ENCODE measurements around the gene SLTM.

DNA sequence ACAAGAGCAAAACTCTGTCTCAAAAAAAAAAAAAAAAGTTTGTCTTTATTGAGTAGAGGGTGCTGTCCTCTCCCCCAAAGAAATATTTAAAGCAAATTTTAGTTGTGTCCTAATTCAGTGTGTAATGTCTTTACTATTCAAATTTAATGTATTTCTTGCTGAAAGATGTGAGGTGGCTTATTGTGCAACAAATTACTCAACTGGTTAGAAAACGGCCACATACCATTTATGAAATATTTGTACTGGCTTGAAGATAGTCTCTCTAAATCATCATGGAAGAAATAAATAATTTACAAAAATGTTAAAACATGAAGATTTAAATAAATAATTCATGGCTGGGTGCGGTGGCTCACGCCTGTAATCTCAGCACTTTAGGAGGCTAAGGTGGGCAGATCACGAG lies 63.0 kb downstream of the SLTM start:
- no peak for TF ChIP-seq POLR2A (IDR thresholded peaks at IDR 0.05)
- TF ChIP-seq, protein P1, sequence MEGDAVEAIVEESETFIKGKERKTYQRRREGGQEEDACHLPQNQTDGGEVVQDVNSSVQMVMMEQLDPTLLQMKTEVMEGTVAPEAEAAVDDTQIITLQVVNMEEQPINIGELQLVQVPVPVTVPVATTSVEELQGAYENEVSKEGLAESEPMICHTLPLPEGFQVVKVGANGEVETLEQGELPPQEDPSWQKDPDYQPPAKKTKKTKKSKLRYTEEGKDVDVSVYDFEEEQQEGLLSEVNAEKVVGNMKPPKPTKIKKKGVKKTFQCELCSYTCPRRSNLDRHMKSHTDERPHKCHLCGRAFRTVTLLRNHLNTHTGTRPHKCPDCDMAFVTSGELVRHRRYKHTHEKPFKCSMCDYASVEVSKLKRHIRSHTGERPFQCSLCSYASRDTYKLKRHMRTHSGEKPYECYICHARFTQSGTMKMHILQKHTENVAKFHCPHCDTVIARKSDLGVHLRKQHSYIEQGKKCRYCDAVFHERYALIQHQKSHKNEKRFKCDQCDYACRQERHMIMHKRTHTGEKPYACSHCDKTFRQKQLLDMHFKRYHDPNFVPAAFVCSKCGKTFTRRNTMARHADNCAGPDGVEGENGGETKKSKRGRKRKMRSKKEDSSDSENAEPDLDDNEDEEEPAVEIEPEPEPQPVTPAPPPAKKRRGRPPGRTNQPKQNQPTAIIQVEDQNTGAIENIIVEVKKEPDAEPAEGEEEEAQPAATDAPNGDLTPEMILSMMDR (IDR thresholded peaks at IDR 0.05), result no peak
